ENCODE data around the gene CTU2. TPM values are rescaled to one million over a fixed set of nuclear protein-coding genes. Genes with fewer than 3 reads are reported as not detected.

Gene CTU2
- polyA plus RNA-seq, 6 donors from 2014 or later, result 9.8 to 16.8 (median 13.1) TPM

- ATAC-seq (ENCODE audit: low read depth in 2 of 2) (no peak), DNase-seq (peak; percentile 29)
- Mint-ChIP-seq H3K4me1 (peaks cover 43 to 73% (median 65%) of the 10 kb centered on the region in 3 donors), H3K9me3 (no peaks in the 10 kb centered on the region), H3K27me3 (no peaks in the 10 kb centered on the region), H3K27ac (peak overlapping the region; percentile 84 to 97 (median 92)), H3K36me3 (no peaks in the 10 kb centered on the region), H3K4me3 (peak overlapping the region; percentile 81 to 98 (median 93))
These were observed 1.1 kb upstream of the CTU2 start for GRCh38 chr16:88705076-88705684.

GRCh38 chr16:88705801-88706228 is 488 bp upstream of the CTU2 start:
- DNase-seq (peak; percentile 34), ATAC-seq (ENCODE audit: low read depth in 2 of 2) (peak; percentile 16 to 22)
- Mint-ChIP-seq H3K4me3 (peak overlapping the region; percentile 85 to 98 (median 93)), H3K27ac (peak overlapping the region; percentile 84 to 97 (median 92)), H3K9me3 (no peaks in the 10 kb centered on the region), H3K4me1 (peaks cover 44 to 69% (median 59%) of the 10 kb centered on the region in 3 donors), H3K36me3 (no peaks in the 10 kb centered on the region), H3K27me3 (no peaks in the 10 kb centered on the region)

- Mint-ChIP-seq H3K4me1 (peaks cover 37 to 59% (median 45%) of the 10 kb centered on the region in 3 donors), H3K9me3 (no peaks in the 10 kb centered on the region), H3K27ac (peak overlapping the region; percentile 63 to 94 (median 73)), H3K4me3 (peak overlapping the region; percentile 76 to 92 (median 84)), H3K27me3 (no peaks in the 10 kb centered on the region), H3K36me3 (no peaks in the 10 kb centered on the region)
- ATAC-seq (ENCODE audit: low read depth in 2 of 2) (no peak), DNase-seq (no peak)
These were observed 893 bp downstream of the CTU2 start for GRCh38 chr16:88706965-88707826.

DNA sequence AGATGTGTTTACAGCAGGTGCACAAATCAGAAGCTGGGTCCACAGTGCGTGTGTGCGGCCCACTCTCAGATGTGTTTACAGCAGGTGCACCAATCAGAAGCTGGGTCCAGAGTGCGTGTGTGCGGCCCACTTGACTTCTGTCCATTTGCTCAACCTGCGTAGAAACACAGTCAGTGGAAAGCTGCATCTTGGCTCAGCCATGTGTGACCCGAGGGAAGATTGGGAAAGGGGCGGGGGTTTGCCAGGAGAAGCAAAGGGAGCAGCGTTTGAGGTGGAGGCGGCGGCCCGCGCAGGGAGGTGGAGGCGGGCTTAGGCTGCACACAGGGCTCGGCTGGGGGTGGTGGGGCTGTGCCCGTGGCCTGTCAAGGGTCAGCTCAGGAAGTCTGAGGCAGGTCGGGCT is 4.3 kb downstream of the CTU2 start:
- ATAC-seq (ENCODE audit: low read depth in 2 of 2) (no peak), DNase-seq (no peak)
- peak overlapping the region in 1 of 6 donors; percentile 19 for H3K27ac Mint-ChIP-seq

DNA sequence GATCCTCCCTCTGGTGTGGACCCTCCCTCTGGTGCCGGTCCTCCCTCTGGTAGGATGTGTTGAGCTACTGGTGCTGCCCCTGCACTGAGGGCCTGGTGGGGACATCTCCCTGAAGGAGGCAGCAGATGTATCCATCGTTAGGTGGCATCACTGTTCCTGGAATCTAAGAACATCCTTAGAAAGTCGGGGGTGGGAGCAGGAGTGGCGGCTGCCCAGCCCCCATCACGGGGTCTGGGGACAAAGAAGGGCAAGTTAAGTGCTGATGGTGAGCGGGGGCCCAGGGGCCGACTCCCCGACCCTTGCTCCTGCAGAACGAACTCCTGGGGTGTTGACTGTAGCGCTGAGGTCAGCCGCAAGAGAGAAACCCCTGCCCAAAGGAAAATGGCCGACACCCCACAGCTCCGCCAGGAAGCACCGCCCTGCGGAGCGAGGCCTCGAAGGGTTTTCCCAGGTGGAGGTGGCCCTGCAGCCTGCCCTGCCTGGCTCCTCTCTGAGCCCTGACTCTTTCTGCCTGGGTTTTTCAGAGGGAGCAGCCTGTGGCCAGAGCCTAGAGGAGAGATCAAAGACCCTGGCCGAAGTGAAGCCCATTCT is 5.5 kb downstream of the CTU2 start:
- peaks cover 10 to 24% (median 10%) of the 10 kb centered on the region in 3 donors for H3K4me1 Mint-ChIP-seq
- H3K27ac Mint-ChIP-seq, result peak overlapping the region in 1 of 6 donors; percentile 59
- DNase-seq, result no peak
- no peak overlapping the region for H3K4me3 Mint-ChIP-seq
- H3K36me3 Mint-ChIP-seq, result no peaks in the 10 kb centered on the region
- H3K27me3 Mint-ChIP-seq, result no peaks in the 10 kb centered on the region
- no peaks in the 10 kb centered on the region for H3K9me3 Mint-ChIP-seq
- no peak for ATAC-seq (ENCODE audit: low read depth in 2 of 2)

More for the DNA sequence above, 4.3 kb downstream of the CTU2 start:
- no peaks in the 10 kb centered on the region for H3K27me3 Mint-ChIP-seq
- H3K9me3 Mint-ChIP-seq, result no peaks in the 10 kb centered on the region
- no peak overlapping the region for H3K4me3 Mint-ChIP-seq
- H3K36me3 Mint-ChIP-seq, result no peaks in the 10 kb centered on the region
- H3K4me1 Mint-ChIP-seq, result peaks cover 11 to 26% (median 11%) of the 10 kb centered on the region in 3 donors

DNA sequence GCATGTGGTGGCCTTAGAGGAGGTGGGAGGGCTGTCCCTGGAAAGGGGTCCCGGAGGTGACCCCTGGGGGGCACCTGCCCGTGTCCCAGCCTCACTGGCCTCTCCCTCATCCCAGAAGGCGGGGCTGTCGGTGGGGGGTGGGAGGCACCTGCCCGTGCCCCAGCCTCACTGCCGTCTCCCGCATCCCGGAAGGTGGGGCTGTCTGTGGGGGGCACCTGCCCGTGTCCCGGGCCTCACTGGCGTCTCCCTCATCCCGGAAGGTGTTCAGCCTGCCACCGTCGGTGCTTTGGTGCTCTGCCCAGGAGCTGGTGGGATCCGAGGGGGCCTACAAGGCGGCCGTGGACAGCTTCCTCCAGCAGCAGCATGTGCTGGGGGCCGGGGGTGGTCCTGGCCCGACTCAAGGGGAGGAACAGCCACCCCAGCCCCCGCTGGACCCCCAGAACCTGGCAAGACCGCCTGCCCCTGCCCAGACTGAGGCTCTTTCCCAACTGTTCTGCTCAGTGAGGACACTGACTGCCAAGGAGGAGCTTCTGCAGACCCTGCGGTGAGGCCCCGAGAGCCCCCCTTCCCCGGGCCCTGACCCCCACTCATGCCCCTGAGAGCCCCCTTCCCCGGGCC is 6.2 kb downstream of the CTU2 start:
- no peak overlapping the region for H3K4me3 Mint-ChIP-seq
- H3K4me1 Mint-ChIP-seq, result peaks cover 4 to 18% (median 4%) of the 10 kb centered on the region in 3 donors
- DNase-seq, result no peak
- H3K9me3 Mint-ChIP-seq, result no peaks in the 10 kb centered on the region
- H3K27ac Mint-ChIP-seq, result peak overlapping the region in 1 of 6 donors; percentile 59
- ATAC-seq (ENCODE audit: low read depth in 2 of 2), result no peak
- H3K36me3 Mint-ChIP-seq, result peaks cover 0 to 6% of the 10 kb centered on the region in 2 donors
- H3K27me3 Mint-ChIP-seq, result no peaks in the 10 kb centered on the region

- Mint-ChIP-seq H3K36me3 (peaks cover 0 to 7% of the 10 kb centered on the region in 2 donors), H3K4me3 (no peak overlapping the region), H3K9me3 (no peaks in the 10 kb centered on the region), H3K27me3 (no peaks in the 10 kb centered on the region), H3K4me1 (peaks cover 0 to 12% (median 4%) of the 10 kb centered on the region in 3 donors), H3K27ac (no peak overlapping the region)
- no peak for DNase-seq
- ATAC-seq (ENCODE audit: low read depth in 2 of 2), result no peak
These were observed 6.8 kb downstream of the CTU2 start for GRCh38 chr16:88713054-88713453.

DNA sequence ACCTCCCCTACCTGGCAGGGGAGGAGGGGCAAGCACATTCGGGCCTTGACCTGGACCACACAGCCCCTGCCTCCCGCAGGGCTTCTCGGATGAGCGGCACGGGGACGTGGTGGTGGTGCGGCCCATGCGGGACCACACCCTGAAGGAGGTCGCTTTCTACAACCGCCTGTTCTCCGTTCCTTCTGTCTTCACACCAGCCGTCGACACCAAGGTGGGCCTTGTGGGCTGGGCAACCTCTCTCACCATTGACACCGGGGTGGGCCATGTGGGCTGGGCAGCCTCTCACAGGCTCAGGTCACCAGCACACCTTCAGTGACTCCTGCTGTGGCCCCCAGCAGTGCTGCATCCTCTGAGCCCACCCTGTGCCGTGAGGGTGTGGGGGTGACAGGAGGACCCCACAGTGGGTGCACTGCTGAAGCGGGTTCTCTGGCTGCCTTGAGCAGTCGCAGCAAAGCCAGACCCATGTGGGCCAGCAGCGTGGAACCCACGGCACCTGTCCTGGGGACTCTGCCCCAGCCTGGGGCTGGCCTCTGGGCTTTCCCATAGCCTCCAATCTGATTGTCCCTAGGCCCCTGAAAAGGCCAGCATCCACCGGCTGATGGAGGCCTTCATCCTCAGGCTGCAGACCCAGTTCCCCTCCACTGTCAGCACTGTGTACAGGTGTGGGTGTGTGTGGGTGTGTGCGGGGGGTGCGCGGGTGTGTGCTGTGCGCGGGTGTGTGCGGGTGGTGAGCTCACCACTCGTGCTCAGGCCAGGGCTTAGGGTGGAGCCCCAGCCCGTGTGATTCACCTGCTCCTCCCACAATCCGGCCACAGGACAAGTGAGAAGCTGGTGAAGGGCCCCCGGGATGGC is 7.5 kb downstream of the CTU2 start:
- Mint-ChIP-seq H3K27me3 (no peaks in the 10 kb centered on the region), H3K27ac (no peak overlapping the region), H3K9me3 (no peaks in the 10 kb centered on the region), H3K36me3 (peaks cover 0 to 7% of the 10 kb centered on the region in 2 donors), H3K4me3 (no peak overlapping the region), H3K4me1 (peaks cover 0 to 7% (median 4%) of the 10 kb centered on the region in 3 donors)
- no peak for ATAC-seq (ENCODE audit: low read depth in 2 of 2)
- DNase-seq, result no peak

DNA sequence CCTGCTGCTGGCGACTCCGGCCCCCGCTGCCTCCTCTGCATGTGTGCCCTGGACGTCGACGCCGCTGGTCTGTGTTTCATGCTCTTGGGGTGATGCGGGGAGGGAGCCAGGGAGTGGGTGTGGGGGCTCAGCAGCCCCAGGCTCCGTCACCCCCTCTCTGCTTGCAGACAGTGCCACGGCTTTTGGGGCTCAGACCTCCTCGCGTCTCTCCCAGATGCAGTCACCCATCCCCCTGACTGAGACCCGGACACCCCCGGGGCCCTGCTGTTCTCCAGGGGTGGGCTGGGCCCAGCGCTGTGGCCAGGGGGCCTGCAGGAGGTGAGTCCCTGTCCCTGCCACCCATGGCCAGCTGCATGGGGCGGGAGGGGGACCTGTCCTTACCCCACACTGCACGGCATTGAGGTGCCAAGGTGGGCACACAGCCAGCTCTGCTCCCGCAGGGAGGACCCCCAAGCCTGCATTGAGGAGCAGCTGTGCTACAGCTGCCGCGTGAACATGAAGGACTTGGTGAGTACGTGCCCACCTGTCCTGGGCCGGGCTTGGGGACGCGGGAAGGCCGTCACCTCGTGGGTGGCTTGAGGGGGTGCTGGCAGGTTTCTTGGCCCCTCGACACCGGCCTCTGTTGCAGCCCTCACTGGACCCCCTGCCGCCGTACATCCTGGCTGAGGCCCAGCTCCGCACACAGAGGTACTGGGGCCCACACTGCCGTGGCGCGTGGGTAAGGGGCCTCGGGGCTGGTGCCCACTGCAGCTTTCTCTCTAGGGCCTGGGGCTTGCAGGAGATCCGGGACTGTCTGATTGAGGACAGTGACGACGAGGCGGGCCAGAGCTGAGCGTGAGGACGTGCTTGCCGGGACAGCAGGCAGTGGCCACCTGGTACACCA is 8.4 kb downstream of the CTU2 start:
- Mint-ChIP-seq H3K4me3 (no peak overlapping the region), H3K9me3 (no peaks in the 10 kb centered on the region), H3K36me3 (peaks cover 0 to 7% of the 10 kb centered on the region in 2 donors), H3K27ac (no peak overlapping the region), H3K4me1 (peaks cover 0 to 4% (median 2%) of the 10 kb centered on the region in 3 donors), H3K27me3 (no peaks in the 10 kb centered on the region)
- ATAC-seq (ENCODE audit: low read depth in 2 of 2) (no peak), DNase-seq (no peak)

DNA sequence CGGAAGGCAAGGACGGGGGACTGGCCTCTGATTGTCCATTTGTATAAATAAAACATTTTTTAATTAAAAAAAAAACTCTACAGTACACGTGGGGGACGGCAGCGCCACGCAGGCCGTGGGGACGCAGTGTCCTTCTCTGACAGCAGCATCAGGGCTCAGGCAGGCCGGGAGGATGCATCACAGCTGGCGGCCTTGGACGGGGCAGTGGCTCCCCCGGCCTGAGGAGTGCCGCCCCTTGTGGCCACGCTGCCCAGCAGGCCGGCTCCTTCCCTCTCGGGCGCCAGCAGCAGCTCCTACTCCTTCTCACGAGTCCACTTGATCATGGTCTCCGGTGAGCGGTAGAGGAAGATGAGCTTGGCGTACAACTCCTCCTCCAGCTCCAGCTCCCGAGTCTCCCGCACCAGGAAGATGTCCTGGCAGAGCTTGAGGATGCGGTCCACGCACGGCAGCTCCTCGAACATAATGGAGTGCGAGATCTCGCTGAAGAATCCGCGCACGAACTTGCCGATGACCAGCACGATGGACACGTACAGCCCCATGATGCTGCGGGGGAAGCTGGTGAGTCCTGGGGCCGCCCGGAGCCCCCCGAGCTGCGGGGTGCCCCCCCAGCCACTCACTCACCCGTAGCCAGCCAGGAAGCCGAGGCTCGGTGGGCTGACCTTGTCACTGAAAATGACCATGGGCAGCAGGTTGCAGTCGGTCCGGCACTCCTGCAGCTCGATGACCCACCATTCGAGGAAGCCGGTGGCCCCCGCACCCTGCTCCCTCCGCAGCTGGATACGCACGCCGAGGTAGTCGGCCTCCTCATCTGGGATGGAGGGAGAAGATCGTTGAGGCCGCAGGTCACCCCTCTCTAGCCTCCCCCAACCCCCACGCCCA is 9.2 kb downstream of the CTU2 start:
- peaks cover 0 to 7% of the 10 kb centered on the region in 2 donors for H3K36me3 Mint-ChIP-seq
- DNase-seq (no peak), ATAC-seq (ENCODE audit: low read depth in 2 of 2) (no peak)
- H3K27ac Mint-ChIP-seq, result no peak overlapping the region
- peaks cover 1 to 5% (median 2%) of the 10 kb centered on the region in 3 donors for H3K4me1 Mint-ChIP-seq
- H3K9me3 Mint-ChIP-seq, result no peaks in the 10 kb centered on the region
- no peak overlapping the region for H3K4me3 Mint-ChIP-seq
- H3K27me3 Mint-ChIP-seq, result no peaks in the 10 kb centered on the region

DNA sequence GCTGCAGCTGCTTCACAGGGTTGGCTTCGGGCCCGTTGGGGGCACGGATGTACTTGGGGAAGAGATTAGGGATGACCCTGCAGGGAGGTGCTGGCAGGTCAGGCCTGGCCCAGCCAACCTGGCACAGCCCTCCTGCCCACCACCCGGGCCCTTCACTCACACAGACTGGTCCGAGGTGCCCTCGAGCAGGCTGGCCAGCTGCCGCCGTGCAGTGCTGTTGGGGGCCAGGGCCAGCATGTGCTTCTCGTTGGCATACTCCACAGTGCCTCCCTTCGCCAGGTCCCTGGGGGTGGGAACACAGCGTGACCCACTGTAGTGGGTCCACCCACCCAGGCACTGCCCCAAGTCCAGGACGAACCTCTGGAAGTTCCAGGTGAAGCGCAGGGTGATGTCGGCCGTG is 9.9 kb downstream of the CTU2 start:
- H3K4me1 Mint-ChIP-seq, result peaks cover 0 to 8% (median 0%) of the 10 kb centered on the region in 3 donors
- no peaks in the 10 kb centered on the region for H3K9me3 Mint-ChIP-seq
- no peak for ATAC-seq (ENCODE audit: low read depth in 2 of 2)
- H3K4me3 Mint-ChIP-seq, result no peak overlapping the region
- H3K36me3 Mint-ChIP-seq, result peaks cover 0 to 7% of the 10 kb centered on the region in 2 donors
- no peak for DNase-seq
- H3K27ac Mint-ChIP-seq, result no peak overlapping the region
- H3K27me3 Mint-ChIP-seq, result no peaks in the 10 kb centered on the region

All from naive B cell (primary cell).